SK-N-SH (cell line): ENCODE data around the gene HOXC5.

Experiments used
- CTCF ChIP-seq: fragments of 200-600 bp; sonication (generic); IDR thresholded peaks from 2 replicates; pipeline ENCODE4 v1.6.1; 2017; ENCODE audit warnings: antibody characterized with exemption, mild to moderate bottlenecking, moderate library complexity
- ELF1 ChIP-seq: IDR thresholded peaks from 2 replicates; pipeline ENCODE4 v1.4.0; 2012
- EP300 ChIP-seq, 2 experiments: IDR thresholded peaks; 2 replicates each; pipeline versions ENCODE4 v1.4.0 to v1.6.1; 2012; ENCODE audit warnings: borderline replicate concordance in 1 of 2, low read depth in 1 of 2, low read length in 1 of 2
- EZH2phosphoT487 ChIP-seq: fragments of 200-600 bp; sonication (generic); IDR thresholded peaks from 2 replicates; pipeline ENCODE4 v1.6.1; 2017; ENCODE audit warnings: low read depth, mixed run types, mild to moderate bottlenecking, antibody characterized with exemption, moderate library complexity, borderline replicate concordance
- FOXM1 ChIP-seq: IDR thresholded peaks from 2 replicates; pipeline ENCODE4 v1.4.0; 2012; ENCODE audit warnings: low read depth, mild to moderate bottlenecking
- JUND ChIP-seq: IDR thresholded peaks from 2 replicates; pipeline ENCODE4 v1.4.0; 2012
- MAX ChIP-seq: IDR thresholded peaks from 2 replicates; pipeline ENCODE4 v1.4.0; 2012; ENCODE audit warnings: low read depth
- NRF1 ChIP-seq: IDR thresholded peaks from 2 replicates; pipeline ENCODE4 v1.6.1; 2012; ENCODE audit warnings: low read depth, mild to moderate bottlenecking, low read length
- POLR2AphosphoS5 ChIP-seq: IDR thresholded peaks from 2 replicates; pipeline ENCODE4 v1.6.1; 2012; ENCODE audit warnings: low read depth, low read length
- RAD21 ChIP-seq: IDR thresholded peaks from 2 replicates; pipeline ENCODE4 v1.6.1; 2012; ENCODE audit warnings: mild to moderate bottlenecking, low read length
- RCOR1 ChIP-seq: fragments of 150-350 bp; IDR thresholded peaks from 2 replicates; pipeline ENCODE4 v1.6.1; 2017; ENCODE audit warnings: antibody characterized with exemption, low read length
- REST ChIP-seq: IDR thresholded peaks from 2 replicates; pipeline ENCODE4 v1.6.1; 2012; ENCODE audit warnings: mild to moderate bottlenecking, low read depth, low read length, moderate library complexity
- ZBTB33 ChIP-seq: IDR thresholded peaks from 2 replicates; pipeline ENCODE4 v1.4.0; 2012; ENCODE audit warnings: low read depth, borderline replicate concordance

- TF ChIP-seq CTCF (no peak), RAD21 (no peak), ZBTB33 (no peak), POLR2AphosphoS5 (no peak), JUND (no peak), ELF1 (no peak), RCOR1 (no peak), REST (no peak), FOXM1 (no peak), EP300 (IDR thresholded peaks at IDR 0.05; ENCODE audit: borderline replicate concordance in 1 of 2, low read depth in 1 of 2, low read length in 1 of 2) (no peak), NRF1 (no peak), EZH2phosphoT487 (no peak), MAX (no peak)
These were observed 45.0 kb upstream of the HOXC5 start for GRCh38 chr12:53987787-53988230.
